Stimulated activated CD8-positive, alpha-beta memory T cell treated with anti-CD3 and anti-CD28 coated beads, Interleukin-15, amount 100 ng/mL, for 48 hours (primary cell): ENCODE data around the gene IPMK.

Source experiments
- DNase-seq, 2 donors: peaks; one replicate each; pipeline ENCODE4 v3.0.0-alpha.2; 2020; ENCODE audit warnings: low read depth in 2 of 2

Gene IPMK

DNA sequence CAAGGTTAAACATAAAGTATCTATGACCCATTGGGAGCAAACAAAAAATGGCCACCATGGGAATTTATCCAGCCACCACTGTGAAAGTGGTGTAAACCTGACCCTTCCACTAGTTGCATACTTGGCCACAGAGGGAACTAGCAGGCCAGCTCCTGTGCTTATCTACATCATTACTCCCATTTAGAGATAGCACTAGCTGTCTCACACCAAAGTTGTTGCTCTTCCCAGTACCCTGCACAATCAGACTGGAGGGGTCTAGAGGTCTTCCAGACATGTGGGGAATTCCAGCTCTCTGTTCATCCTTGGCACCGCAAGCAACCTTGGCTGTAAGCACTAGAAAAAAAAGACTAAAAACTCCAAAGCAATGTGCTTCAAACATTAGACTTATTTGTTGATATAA, 113.9 kb downstream of the IPMK start:
- no peak for DNase-seq

DNA sequence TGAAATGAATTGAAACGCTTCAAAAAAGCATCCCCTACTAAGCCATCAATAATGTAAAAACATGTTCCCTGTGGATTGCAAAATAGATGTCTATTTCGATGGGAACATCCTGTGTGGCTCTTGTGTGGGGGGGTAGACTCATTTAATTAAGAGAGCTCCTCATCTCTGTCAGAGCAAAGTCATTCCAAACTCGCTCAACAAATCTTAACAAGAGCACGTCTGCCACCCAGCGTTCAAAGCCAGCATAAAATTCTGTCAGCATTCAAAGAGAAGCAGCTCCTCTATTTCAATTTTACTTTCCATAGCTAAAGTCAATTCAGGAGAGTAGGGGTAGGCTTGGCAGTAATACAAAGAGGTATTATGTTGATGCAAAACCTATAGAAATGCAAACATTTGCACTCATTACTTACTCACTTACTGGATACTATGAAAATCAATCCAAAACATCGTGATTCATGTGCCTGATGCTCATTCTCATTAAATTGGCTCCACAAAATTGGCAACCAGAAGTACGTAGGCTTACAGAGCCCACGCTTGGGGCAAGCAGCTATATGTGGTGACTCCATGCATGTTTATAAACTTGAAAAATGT, 114.9 kb downstream of the IPMK start:
- peak in 1 of 2 donors; percentile 12 for DNase-seq

DNA sequence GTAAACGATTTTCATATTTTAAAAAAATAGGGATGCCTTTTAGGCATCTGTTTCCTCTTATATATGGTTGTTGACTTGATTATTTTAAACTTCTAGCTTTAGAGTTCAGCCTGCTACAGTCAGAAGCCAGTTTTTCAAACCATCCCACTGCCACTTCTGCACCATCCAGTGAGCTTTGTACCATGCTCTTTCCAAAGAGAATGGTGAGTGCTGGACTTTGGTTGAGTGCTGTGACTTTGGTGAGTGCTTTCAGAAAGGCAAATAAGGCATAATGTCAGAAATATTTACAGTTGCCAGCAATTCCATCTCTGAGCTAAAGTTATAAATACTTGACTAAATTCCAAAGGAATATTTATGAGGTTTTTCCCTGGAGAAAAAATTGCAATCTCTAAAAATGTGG, 117.4 kb downstream of the IPMK start:
- DNase-seq, result no peak

DNA sequence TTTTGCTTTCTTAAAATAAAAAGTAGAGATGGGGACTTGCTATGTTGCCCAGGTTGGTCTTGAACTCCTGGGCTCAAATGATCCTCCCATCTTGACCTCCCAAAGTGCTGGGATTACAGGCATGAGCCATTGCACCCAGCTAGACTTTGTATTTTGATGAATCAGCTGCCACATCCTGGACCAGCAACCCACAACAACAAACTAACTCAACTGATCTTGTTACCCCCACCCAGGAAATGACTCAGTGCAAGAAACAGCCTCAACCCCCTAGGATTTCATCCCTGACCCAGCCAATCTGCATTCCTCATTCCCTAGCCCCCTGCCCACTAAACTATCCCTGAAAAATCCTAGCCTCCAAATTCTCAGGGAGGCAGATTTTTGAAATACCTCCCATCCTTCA, 123.8 kb downstream of the IPMK start:
- DNase-seq, result no peak
